GM12873 (cell line): ENCODE data around the gene TRDN.

Experiments
- TF ChIP-seq, protein P1 (sequence below): IDR thresholded peaks from 2 replicates; pipeline ENCODE4 v1.5.1; 2012; ENCODE audit warnings: low read depth, mild to moderate bottlenecking, moderate library complexity, low read length, control low read depth; ENCODE audit not compliant: insufficient read depth; ENCODE audit errors: missing control alignments

The TRDN gene

DNA sequence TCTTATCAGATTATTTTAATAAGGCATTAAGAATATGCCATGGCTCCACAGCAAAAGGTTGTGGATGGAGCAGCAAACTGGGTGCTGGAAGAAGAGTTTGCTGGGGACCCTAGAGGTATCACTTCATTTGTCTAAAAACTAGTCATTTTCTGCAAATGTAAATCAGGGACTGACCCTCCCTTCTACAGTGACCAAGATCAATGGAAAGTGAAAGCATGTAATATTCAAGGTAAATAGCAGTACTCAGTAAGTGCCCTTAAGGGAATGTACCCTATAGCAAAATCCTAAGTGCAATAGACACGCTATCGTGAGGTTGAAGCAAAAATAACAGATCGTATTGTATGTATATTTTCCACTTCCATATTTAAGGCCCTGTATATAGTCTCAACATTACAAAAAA lies 38.7 kb downstream of the TRDN start:
- TF ChIP-seq, protein P1, sequence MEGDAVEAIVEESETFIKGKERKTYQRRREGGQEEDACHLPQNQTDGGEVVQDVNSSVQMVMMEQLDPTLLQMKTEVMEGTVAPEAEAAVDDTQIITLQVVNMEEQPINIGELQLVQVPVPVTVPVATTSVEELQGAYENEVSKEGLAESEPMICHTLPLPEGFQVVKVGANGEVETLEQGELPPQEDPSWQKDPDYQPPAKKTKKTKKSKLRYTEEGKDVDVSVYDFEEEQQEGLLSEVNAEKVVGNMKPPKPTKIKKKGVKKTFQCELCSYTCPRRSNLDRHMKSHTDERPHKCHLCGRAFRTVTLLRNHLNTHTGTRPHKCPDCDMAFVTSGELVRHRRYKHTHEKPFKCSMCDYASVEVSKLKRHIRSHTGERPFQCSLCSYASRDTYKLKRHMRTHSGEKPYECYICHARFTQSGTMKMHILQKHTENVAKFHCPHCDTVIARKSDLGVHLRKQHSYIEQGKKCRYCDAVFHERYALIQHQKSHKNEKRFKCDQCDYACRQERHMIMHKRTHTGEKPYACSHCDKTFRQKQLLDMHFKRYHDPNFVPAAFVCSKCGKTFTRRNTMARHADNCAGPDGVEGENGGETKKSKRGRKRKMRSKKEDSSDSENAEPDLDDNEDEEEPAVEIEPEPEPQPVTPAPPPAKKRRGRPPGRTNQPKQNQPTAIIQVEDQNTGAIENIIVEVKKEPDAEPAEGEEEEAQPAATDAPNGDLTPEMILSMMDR, result no peak

DNA sequence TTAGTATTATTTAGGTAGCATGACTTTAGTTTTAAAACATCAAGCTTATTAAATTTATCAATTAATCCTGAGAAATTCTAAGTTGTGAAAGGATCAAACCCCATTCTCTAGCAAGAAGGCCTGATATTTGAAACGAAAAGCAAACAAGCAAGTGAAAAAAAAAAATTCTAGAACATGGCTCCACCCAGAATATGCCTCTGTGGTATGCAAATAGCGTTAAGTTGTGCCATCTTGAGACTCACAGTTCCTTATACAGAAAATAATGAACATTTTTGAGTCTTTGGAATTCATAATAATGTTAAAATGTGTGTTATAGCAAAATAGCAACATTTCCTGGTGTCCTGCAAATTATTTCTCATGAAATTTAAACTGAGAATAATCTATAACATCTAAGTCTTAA lies 42.0 kb downstream of the TRDN start:
- TF ChIP-seq, protein P1, result no peak

DNA sequence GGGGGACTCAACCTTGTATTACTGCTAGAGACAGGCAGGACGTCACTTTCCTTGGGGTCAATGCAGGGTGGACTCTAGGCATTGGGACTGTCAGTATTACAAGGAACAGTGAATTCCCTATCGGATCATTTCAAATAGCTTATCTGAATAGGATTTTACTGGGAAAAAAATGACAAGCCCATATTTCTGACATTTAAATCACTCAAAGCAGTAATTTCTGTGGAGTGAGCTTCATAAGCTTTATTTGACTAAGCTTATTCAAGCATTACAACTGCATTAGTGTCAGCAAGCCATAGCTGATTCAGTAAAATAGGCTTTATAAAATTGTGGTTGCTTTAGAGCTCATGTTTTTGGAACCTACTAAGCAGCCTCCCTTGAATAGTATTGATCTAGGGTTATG lies 44.3 kb downstream of the TRDN start:
- TF ChIP-seq, protein P1, result no peak

DNA sequence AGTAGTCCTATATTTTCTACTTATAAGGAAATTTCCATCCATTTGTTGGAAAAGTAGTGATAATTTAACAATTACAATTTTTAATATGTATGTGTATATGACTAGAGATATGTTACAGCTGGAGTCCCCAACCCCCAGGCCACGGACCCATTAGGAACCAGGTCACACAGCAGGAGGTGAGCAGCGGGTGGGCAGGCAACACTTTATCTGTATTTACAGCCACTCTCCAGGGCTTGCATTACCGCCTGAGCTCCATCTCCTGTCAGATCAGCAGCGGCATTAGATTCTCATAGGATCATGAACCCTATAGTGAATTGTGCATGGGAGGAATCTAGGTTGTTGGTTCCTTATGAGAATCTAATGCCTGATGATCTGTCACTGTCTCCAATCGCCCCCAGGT lies 46.8 kb downstream of the TRDN start:
- TF ChIP-seq, protein P1, result no peak

DNA sequence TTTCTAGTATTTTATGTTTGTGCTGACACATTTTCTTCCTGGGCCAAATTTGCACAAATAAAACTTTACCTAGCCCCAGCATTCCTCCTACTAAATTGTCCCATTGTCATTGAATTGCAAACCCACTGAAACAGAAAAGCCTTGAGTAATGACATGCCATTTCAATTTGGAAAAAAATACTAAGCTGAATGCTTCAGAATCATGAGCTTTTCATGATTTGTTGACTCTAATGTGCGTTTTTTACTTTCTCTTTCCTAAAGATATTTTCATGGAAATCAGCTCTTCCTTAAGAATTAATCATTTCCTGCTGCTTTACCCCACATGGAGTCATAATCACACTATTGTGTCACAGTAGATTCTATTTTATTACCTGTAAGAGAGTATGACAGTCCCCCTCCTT lies 47.4 kb downstream of the TRDN start:
- TF ChIP-seq, protein P1, result no peak

DNA sequence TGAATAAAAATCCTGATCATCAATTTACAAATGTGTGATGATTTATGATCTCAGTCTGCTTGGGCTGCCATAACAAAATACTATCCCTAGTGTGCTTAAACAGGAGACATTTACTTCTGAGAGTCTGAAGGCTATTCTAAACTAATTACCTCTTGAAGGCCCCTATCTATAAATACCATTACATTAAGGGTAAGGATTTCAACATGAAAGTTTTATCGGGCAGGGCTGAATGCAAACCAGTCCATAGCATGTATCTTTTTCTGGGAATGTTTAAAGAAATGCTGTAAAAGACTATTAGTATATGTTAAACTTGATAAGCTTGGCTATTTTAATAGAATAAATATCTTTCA lies 48.2 kb downstream of the TRDN start:
- TF ChIP-seq, protein P1, result no peak

DNA sequence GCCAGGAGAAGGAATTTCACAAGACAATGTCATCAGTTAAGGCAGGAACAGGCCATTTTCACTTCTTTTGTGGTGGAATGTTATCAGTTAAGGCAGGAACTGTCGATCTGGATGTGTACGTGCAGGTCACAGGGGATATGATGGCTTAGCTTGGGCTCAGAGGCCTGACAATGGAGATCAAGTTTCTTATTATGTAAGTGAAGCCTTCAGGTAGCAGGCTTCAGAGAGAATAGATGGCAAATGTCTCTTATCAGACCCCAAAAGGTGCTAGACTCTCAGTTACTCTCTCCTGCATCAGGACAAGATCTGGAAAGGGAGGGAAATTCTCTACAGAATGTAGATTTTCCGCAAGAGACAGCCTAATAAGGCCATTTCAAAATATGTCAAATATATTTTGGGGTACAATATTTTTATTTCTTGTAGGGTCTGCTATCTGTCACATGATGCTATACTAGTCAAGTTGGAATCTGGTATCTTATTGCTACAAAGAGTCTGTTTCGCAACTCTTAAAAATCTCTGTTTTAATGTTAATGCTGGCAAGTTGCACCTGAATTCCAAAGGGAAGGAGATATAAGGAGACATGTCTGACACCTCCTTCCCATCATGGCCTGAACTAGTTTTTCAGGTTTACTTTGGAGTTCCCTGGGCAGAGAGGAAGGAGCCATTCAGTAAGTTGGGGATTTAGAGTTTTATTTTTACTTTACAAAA lies 48.8 kb downstream of the TRDN start:
- TF ChIP-seq, protein P1, result no peak
